Loucy (cell line): ENCODE measurements around the gene MOGAT3.

Source experiments
- CTCF ChIP-seq: fragments of 200-600 bp; sonication (generic); conservative IDR thresholded peaks from 2 replicates; pipeline ENCODE4 v1.5.1; 2014; ENCODE audit warnings: mild to moderate bottlenecking, antibody characterized with exemption, low read length
- EZH2phosphoT487 ChIP-seq: fragments of 200-600 bp; IDR thresholded peaks from 2 replicates; pipeline ENCODE4 v1.6.1; 2018; ENCODE audit warnings: antibody characterized with exemption, mild to moderate bottlenecking, moderate library complexity, borderline replicate concordance

- no peak for TF ChIP-seq CTCF
- TF ChIP-seq EZH2phosphoT487 = no peak
Observed at GRCh38 chr7:101241015-101241363, 40.2 kb upstream of the MOGAT3 start.
